GM21825 (cell line): ENCODE measurements around the gene CARM1.
"Not testable (repeated sequence)": the region's sequence is repeated elsewhere in the genome, so short reads cannot be mapped to it uniquely, and the experiment has no call there.

ENCODE experiments used
- ATAC-seq: cut with Tn5 transposase; IDR thresholded peaks from one replicate; pipeline ENCODE4 v1.9.1; 2021; ENCODE audit warnings: mild to moderate bottlenecking, moderate library complexity; ENCODE audit not compliant: unreplicated experiment

CARM1 gene

DNA sequence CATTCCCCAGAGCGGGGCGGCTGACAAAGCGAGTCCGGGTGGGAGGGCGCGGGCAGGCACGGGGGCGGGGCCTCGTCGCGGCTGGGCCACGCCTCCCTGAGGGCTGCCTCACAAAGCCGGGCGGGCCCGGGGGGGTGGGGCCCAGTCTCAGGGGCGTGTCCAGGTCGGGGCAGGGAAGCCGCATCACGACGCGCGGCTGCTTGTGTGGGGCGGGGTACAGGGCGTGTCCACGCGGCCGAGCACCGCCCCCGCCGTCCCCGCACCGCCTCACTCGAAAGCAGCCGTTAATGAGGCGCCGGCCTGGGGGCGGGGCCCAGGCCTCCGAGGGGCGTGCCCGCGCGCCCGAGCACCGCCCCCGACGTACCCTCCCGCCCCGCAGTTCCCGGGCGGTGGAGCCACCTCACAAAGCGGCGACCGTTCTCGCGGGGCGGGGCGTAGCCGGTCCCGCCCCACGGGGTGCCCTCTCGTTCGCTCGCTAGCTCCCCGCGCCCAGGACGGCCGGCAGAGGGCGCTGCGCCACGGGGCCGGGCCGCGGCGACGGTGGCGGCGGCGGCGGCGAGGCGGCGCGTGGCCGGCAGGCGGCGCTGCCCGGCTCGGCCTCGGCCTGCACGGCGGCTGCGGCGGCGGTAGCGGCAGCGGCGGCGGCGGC lies at the start of gene CARM1:
Gene CARM1, plus strand, starts transcription at position 599 of the 649 bp plus-strand sequence. CDS start 150 bp downstream, outside the sequence.
- peak; percentile 75 for ATAC-seq

DNA sequence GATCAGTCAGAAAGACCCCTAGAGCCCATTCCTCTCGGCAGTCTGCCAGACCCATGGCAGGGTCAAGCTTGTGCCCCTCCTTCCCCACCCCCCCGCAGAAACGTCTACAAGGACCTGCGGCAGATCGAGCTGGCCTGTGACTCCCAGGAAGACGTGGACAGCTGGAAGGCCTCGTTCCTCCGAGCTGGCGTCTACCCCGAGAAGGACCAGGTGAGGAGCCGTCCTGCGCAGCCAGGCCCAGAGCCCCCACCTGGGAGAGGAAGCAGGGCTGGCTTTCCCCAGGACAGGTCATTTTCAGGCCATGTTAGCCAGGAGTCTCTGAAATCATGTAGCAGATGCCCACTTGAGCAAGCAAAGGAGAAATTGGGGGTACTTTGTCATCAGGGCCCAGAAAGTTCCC lies 47.7 kb upstream of the CARM1 start:
- no peak for ATAC-seq

DNA sequence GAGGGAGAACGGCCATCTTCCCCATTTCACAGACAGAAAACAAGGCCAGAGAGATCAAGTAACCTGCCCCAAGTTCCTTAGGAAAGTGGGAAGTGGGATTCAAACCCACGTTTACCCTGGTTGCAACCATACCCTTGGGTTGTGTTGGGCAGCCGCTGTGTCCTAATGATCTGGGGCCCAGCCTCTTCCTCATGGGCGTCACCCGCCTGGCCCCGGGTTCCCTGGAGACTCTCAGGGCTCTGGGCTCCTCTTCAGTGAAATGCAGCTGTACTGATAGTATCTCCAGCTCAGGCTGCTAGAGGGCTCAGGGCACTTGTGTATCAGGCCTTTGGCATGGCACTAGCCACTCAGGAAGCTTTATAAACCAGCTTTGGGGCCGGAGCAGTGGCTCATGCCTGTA lies 45.1 kb upstream of the CARM1 start:
- ATAC-seq: no peak

DNA sequence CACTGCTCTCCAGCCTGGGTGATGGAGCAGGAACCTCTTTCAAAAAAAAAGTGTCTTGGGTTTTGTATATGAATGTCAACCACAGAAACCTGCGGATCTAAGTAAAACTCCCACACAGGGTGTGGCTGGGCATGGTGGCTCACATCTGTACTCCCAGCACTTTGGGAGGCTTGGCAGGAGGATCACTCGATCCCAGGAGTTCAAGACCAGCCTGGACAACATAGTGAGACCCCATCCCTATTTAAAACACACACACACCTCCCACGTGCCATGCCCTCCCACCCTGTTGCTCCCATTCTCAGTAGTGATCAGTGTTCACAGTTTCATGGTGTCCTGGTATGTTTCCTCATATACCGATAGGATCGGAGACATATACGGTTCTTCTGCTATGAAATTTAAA lies 44.5 kb upstream of the CARM1 start:
- ATAC-seq: no peak

DNA sequence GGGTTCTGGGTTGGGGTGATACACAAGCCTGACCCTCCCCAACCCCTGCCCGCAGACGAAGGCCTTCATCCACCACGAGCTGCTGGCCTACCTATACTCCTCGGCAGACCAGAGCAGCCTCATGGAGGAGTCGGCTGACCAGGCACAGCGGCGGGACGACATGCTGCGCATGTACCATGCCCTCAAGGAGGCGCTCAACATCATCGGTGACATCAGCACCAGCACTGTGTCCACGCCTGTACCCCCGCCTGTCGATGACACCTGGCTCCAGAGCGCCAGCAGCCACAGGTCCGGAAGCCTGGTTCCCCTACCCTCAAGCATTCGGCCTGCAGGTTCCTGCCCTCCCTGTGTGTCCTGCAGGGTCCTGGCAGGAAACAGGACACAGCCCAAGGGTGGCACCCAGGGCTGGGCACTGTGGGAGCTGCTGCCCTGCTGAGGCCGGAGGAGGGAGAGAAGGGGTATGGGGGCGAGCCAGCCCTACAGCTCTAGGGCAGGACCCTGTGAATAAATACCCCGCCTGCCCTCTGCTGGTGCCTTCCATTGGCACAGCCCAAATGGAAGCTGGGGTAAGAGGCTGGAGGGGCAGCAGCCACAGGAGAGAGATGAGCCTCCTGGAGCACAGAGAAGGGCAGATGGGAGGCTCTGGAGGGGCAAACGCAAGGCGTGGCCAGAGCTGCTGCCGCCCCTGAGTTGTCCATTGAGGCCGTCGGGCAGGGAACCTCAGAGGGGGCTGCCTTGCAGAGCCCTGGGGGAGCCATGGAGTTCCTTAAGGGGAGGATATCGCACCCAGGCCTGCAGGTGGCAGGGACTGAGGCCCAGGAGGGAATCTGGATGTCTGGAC lies 42.2 kb upstream of the CARM1 start:
- ATAC-seq: no peak

DNA sequence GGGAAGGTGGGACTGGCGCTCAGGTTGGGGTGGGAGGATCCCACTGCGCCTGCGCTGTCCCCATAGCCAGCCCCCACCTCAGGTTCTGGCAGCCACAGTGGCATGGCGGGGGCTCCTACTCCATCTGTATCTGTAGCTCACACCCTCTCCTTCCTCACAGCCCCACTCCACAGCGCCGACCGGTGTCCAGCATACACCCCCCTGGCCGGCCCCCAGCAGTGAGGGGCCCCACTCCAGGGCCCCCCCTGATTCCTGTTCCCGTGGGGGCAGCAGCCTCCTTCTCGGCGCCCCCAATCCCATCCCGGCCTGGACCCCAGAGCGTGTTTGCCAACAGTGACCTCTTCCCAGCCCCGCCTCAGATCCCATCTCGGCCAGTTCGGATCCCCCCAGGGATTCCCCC lies 41.4 kb upstream of the CARM1 start:
- ATAC-seq: no peak

DNA sequence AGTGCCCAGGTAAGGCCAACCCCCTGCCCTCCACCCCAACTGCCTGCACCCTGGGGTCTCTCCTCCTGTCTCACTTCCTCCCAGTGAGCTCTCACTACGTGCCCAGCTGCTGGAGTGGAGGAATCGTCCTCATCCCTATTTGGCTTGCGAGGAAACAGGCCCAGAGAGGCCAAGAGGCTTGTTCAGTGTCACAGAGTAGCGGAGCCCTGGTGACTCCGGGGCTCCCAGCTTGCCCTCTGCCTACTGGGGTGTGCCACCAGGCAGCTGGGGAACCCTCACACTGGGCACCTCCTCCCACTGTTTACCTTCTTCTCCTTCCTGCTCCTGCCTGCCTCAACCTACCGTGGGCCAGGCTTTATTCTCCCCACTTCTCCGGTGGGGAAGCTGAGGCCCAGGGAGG lies 41.0 kb upstream of the CARM1 start:
- no peak for ATAC-seq

DNA sequence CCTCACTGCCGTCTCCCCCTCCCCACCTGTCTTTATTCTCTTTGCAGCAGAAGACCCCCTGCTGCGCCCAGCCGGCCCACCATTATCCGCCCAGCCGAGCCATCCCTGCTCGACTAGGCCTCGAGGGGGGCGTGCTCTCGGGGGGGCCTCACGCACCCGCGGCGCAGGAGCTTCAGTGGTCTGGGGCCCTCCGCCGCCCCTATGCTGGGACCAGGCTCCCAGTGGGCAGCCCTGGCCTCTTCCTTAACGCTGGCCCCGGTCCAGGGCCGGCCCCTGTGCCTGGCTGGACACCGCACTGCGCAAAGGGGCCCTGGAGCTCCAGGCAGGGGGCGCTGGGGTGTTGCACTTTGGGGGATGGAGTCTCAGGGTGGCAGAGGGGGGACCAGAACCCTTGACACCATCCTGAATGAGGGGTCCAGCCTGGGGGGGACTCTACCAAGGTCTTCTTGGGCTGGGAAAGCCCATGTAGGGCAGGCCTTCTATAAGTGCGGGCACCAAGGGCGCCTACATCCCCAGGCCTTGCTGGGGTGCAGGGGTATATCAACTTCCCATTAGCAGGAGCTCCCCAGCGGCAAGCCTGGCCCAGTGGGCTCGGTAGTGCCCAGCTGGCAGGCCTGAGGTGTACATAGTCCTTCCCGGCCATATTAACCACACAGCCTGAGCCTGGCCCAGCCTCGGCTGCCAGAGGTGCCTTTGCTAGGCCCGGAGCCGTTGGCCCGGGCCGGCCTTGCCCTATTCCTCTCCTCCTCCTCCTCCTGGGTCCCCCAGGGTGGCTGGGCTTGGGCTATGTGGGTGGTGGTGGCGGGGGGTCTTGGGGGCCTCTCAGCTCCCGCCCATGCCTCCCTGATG lies 40.2 kb upstream of the CARM1 start:
- ATAC-seq: no peak

DNA sequence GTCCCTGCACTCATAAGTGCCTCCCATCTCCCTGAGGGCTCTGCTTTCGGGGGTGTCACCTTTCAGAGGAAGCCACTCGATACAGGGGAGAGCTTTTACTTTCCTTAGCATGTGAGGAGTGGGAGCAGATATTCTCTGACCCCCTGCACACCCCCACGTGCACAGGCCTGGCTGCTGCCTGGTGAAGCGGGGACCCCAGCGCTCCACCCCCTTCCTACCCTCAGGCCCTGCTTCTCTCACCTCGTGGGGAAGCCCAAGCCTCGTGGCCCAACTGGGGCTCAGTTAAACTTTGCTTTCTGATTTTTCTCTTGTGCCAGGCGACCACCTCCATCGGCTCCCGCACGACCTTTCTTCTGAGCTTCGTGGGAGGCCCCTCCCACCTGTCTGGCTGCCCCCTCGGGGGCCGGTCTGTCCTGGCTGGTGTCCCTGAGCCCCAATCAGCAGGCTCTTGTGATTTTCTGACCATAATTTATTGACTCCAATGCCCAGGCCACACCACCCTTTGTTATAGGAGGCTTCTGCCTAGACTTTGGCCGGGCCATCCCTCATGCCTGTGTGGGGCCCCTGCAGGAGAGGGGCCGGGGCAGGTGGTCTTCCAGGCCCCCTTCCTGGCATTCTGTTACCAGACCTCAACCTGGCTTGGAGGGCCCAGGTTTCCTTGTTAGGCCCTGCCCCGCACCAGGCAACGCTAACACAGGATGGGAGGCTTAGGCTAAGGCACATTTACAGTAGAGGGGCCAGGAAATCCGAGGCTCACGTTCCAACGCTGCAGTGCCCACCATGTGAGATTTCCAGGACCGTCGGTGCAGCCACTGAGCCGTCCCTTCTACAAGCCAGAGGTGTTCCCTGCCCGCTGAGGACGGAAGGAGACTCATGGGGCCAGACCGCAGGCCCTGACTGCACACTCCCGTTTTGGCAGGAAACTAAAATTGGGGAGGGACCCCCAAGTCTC lies 39.1 kb upstream of the CARM1 start:
- ATAC-seq: no peak

DNA sequence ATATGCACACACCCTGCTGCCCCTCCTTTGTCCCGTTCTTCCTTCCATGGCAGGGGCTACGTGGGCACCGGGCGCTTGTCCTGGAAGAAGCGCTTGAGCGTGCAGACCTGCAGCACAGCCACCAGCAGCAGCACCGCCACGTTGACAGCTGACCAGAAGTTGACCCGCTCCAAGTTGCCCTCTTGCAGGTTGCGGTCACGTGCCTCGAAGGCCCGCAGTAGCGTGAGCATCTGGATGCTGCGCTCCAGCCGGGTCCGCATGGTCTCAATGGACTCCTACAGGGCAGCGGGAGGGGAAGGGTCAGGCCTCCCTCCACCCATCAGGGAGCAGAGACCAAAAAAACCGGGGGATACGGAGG lies 38.4 kb upstream of the CARM1 start:
- ATAC-seq: no peak

DNA sequence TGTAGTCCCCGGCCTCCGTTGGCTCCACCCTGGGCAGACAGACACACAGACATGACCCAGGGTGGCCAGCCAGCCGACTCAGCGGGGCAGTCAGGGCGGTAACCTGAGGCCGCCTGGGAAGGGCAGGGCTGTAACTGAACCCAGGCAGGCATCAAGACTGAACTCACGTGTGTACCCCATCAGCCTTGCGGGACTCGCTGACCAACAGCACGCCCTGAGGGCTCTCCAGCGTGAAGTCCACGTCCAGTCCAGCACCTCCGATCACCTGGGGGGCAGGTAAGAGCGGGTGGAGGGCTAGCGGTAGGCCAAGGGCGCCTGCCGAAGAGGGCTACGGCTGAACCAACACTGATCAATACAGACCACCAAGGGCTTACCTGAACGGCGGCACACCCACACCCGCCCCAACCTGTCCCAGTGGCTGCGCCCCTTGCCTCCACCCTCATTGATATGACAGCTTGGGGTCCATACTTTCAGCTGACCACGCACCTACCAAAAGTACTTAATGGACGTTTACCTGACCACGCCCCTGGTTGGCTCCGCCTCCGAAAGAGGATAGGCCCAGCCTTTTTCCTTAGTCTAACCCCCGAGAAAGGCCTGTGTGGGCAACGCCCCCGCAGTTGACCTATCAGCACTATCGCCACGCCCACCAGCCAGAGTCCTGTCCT lies 36.1 kb upstream of the CARM1 start:
- no peak for ATAC-seq

DNA sequence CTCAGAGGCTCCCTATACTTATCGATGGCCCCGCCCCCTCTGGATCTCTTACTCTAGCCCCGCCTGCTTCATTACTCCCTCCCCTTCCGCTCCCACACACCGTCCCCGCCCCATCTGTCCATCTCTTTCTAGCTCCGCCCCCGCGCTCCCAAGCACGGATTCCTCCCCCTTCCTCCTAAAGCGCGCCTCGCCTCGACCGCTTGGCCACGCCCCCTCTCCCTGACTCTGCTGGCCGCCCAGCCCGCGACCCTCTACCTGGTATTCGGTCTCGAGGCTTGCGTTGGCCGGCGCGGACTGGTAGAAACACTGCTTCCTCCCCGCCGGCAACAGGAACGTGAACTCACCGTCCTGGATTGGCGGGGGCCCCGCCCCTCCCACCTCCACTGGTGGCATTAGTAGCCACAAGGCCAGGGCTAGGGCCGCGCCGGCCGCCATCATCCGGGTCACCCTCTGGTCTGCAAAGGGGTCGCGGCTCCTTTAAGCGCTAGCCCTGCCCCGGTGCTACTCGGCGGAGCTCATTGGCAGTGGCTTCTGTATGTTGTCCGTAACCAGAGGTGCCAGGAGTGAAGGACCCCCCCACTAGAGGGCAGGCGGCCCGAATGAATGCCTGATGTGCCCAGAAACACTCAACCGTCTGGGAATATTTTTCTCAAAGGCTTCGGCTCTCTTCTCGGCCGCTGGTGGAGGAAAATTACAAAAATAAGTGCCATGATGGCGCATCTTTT lies 35.4 kb upstream of the CARM1 start, which contains the start of gene TMED1:
Gene TMED1, minus strand, starts transcription at position 459 of the 725 bp plus-strand sequence. Its CDS starts 21 bp downstream, at position 438.
- ATAC-seq: peak; percentile 59

DNA sequence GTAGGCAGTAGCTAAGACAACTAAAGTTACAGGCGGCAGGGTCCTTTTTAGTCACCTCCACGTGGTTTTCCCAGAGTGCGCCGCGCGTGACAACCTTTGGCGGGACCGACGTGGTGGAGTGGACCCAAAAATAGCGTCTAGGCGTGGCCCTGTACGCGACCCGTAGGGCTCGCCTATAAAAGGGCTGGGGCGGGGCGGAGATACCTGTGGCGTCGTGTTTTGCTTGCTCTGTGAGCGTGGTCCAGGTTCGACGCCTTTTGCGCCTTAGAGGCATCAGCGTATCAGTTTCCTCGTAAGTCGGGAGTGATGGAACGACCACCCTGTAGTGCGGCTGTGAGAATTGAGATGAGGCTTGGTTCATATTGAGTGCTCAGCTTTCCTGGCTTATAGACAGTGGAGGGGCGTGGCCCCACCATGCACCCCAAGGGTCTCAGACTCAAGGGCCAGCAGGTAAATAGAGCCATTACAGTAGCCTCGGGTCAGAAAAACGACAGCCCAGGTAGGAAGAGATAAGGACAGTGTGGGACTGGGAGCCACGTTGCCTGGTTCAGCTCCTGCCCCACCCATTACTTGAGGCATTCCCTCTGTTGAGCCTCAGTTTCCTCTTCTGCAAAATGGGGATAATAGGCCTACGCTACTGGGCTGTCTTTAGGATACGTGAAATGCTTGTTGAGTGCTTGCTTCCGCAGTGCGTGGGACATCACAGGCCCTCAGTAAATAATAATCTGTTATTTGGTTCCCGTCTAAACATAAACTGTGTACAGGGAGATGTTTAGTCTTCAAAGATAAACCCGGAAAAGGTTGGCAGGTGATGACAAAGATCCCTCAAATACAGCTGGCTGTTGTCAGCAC lies 34.6 kb upstream of the CARM1 start:
- ATAC-seq: peak; percentile 25

DNA sequence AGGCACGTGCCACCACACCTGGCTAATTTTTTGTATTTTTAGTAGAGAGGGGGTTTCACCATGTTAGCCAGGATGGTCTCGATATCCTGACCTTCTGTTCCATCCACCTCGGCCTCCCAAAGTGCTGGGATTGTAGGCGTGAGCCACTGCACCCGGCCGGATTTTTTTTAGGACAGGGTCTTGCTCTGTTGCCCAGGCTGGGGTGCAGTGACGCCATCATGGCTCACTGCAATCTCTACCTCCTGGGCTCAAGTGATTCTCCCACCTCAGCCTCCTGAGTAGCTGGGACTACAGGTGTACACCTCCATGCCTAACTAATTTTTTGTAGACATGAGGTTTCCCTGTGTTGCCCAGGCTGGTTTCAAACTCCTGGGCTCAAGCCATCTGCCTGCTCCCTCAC lies 33.7 kb upstream of the CARM1 start:
- not testable (repeated sequence) for ATAC-seq

DNA sequence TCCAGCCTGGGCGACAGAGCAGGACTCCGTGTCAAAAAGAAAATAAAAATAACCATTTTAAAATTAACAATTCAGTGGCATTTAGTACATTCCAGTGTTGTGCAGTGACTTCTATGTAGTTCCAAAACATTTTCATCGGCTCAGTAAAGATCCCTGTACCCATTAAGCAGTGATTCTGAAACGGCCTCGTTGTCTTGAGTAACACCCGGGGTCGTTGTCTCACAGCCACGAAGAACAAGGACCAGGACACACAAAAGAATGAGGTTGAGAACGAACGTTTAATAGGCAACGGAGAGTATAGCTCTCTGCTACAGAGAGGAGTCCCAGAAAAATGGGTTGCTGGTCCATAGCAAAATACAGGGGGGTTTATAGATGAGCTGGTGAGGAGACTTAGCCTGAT lies 33.0 kb upstream of the CARM1 start:
- ATAC-seq: no peak

DNA sequence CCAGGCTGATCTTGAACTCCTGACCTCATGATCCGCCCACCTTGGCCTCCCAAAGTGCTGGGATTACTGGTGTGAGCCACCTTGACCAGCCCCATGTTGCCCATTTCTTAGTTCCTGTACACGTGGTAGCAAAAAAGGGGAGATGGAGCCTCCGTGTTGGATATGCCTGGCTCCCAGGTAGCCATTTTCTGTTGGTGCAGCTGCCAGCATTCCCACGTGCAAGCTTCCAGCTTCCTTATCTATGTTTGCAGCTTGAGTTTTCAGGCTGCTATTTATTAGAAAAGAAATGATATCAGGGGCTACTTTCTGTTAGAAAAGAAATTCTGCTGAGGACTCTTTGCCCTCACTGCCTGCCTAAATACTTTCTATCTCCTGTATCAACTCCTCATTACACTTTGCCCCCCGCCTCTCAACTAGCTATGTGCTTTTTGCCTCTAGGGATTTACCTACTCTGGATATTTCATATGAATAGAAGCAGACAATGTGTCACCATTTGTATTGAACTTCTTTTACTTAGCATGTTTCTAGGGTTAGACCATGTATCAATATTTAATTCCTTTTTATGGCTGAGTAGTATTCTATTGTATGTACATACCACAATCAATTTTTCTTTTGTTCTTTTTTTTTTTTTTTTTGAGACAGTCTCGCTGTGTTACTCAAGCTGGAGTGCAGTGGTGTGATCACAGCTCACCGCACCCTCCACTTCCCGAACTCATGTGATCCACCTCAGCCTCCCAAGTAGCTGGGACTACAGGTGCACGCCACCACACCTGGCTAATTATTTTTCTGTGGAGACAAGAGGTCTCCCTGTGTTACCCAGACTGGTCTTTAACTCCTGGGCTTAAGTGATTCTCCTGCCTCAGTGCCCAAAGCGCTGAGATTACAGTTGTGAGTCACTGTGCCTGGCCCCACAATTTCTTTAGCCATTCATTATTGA lies 32.0 kb upstream of the CARM1 start:
- ATAC-seq: no peak

DNA sequence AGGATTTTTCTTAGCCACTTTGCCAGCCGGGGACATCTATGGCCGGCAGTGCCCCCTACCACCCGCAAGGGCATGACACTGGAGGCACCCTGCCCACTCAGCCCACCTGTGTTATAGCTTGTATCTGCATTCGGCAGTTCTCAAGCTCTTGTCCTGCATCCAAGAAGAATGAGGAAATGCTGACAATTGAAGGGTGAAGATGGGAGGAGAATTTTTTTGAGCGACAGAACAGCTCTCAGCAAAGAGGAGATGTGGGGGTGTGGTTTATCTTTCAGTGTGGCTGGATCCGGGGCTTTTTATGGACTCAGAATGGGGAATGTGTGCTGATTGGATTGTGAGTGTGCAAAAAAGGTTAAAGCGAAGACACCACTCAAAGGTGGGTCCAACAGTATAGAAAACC lies 28.6 kb upstream of the CARM1 start:
- no peak for ATAC-seq
